GM21825 (cell line): Measurements from ENCODE around the gene MYH9.

Experiments used
- ATAC-seq: cut with Tn5 transposase; IDR thresholded peaks from one replicate; pipeline ENCODE4 v1.9.1; 2021; ENCODE audit warnings: mild to moderate bottlenecking, moderate library complexity; ENCODE audit not compliant: unreplicated experiment

Gene MYH9

DNA sequence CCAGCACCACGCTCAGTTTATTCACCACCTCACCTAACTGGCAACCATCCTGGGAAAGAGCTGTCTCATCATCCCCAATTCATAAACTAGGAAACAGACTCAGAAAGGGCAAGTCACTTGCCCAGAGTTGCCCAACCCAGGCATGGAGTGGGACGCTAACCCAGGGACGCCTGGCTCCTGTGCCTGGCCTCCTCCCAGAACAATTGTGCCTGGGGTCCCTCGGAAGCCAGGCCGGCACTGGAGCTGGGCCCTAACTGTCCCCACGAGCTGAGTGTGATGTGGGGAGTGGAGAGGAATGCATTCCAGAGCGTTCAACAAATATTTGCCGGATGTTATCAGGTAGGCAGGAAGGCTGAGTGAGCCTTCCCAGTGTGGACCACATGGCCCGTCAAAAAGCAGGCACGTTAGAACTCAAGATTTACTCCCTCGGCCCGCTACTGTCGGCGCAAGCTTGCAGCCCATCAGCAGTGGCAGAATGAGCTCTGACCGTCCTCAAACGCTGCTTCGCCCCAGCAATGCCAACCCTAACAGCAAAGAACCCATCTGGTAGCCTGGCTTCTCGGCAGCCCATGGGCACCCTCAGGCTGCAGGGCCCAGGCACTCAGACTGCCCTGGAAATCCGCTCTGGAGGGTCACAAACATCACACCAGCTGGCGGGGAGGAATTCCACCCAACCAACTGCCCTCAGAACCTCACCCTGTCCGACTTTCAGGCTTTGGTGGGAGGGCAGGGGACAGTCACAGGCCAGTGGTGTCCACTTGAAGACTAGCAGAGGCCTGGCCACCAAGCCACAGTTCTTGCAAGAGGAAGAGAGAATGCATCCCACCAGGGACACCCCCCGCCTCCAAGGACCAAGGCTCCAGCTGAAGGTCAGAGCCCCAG lies 35.6 kb downstream of the MYH9 start:
- no peak for ATAC-seq

DNA sequence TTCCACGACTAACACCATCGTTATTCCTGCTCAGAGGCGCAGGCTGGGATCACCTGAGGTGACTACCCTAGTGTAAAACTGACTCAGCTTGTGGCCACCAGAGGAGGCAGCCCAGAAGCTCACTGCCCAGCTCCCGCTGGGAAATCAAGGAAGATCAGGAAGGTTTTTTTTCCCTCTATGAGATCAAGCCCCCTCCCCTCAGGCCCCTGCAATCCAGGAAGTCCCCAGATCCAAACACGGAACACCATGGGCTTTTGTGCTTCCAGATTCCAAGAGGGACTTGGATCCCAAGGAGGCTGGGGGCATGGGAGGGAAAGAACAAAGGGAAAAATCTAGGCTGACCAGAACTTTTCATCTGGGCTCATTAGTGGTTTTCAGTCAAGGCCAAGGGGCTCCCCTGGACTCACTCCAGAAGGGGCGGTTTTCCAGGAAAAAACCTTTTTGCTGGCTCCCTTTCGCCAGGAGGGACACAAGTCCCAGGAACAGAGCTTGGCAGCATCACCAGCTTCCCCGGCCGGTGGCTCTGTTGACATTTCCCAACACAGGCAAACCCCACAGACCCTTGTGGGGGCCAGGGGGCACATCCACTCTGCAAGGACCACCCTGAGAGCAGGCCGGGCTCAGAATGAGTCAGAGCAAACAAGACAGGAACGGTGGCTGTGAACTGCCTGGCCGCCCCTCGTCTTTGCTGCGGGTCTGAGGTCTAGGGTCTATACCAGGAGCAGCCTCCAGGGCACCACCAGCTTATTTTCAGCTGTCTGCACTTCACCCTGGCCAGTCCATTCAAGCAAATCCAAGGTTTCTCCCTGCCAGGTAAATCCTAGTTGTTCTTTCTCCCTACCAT lies 36.8 kb downstream of the MYH9 start:
- ATAC-seq = no peak

DNA sequence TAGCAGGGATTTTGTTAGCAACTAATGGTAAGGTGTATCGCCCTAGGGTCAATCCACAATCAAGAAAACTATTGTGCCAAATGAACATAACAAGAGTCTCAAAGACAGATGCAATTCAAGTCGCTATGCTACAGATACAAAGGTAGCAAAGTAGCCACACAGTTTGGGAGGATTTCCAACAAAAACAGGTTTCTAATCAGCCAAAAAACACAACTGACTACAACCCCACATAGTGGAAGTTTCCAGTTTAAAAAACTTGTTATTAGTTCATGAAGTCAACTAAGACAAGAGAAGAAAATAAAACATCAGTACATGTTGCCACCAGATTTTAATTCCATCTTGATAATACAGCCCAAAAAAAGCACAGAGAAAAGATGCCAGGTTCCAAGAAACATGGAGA lies 38.0 kb downstream of the MYH9 start:
- no peak for ATAC-seq

DNA sequence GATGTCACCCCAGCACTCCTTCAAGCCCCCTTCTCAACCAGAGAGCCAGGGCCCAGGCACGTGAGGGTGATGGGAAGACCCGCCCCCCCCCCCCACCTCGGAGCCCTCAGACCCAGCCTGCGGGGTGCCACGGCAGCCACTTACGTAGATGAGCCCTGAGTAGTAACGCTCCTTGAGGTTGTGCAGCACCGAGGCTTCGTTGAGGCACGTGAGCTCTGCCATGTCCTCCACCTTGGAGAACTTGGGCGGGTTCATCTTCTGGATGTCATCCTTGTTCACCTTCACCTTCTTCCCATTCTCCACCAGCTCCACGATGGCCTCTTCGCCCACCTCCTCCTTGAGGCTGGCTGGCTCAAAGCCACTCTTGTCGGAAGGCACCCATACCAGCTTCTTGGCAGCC lies 39.0 kb downstream of the MYH9 start:
- ATAC-seq = no peak

DNA sequence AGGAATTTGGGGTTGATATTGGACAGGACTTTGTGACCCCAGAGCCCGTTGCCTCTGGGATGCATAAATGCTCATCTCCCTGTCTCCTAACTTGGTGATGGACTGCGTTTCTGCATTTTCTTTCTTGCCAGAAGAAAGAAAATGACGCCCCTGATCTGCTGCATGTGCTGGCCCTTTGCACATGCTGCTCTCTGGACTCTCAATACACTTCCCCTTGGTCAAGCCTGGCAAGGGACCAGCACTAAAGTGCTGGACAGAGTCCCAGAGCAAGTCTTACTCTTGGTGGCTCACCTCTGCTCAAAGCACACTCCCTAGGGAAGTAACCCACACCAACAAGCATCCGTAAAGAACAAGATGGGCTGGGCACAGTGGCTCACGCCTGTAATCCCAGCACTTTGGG lies 40.7 kb downstream of the MYH9 start:
- no peak for ATAC-seq

DNA sequence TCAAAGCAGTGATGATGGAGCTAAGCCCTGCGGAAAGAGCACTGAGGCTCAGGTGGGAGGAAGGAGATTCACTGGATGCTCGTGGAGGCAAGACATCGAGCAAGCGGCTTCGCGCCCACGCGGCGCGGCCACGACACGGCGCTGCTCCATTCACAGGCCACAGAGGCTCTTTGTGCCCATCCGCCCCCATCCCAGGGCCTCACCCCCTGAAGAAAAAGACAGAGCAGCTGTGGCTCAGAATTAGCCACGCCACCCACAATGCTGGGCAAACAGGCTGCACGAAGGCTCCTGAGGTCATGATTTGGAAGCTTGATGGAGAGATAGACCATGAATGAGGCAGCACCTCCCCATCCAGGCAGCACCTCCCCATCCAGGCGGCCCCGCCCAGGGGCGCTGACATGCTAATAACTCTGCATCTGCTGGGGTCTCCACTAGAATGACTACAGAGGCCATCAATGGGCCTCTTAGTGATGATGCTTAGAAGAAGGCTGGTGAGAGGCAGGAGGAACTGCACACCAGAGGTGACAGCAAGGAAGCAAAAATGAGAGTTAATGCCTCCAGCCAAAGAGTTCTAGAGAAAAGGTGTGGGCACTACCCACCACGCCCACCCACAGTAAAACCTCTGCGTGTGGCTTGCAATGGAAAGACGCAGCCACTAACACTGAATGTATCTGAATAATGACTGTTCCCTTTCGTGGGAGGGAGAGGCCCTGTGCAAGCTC lies 43.5 kb downstream of the MYH9 start:
- no peak for ATAC-seq

DNA sequence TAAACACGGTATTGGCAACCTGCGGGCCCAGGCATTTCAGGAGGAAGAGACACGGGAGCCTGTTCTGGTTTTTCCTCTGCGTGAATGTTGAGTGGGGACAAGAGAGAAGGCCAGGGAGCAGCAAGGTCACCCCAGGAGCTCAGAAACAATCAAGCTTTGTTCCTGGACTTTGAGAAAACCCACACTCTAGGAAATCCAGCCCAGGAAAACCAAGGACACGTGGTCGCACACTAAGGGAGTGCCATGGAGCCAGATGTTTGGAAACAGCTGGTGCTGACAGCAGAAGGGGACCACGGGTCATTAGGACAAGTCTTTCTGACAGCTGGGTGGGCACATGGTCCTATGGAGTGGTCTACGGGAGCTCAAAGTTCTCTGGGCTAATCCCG lies 44.1 kb downstream of the MYH9 start:
- ATAC-seq = no peak

DNA sequence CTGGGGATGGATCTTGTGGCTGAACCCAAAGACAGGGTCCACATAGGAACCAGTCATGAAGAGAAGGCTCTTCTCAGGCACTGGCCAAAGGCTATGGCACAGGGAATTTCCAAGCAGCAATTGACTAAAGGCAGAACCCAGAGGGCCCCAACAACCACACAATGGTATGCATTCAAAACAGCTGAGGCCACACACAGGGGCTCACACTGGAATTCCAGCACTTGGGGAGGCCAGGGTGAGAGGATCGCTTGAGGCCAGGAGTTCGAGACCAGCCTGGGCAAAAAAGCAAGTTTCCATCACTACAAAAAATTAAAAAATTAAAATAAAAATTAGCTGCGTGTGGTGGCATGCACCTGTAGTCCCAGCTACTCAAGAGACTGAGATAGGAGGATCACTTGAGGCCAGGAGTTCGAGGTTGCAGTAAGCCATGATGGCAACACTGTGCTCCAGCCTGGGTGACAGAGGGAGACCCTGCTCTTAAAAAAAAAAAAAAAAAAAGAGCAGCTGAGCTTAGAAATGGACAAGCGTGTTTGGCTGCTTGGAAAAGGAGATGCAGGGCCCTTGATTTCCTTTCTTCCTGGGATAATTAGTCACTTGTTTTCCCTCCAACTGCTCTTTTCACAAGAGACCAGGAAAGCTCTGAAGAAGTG lies 44.6 kb downstream of the MYH9 start:
- ATAC-seq = no peak

DNA sequence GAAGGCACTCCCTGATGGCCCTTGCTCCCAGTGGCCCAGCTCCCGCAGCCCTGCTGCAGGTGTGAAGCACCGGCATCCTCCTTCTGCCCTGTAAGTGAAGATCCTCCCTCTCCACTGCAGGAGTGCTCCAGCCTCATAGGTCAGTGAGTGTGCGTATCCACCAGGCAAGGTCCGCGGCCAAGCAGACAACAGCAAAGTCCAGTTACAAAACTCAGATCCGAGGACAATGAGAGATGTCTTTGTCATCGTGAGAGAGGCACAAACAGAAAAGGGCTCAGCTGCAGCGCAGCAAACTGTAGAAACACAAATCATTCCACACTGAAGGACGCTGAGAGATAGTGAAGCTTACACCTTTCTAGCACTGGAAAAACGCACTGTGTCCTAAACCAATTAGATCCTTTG lies 46.1 kb downstream of the MYH9 start:
- no peak for ATAC-seq

DNA sequence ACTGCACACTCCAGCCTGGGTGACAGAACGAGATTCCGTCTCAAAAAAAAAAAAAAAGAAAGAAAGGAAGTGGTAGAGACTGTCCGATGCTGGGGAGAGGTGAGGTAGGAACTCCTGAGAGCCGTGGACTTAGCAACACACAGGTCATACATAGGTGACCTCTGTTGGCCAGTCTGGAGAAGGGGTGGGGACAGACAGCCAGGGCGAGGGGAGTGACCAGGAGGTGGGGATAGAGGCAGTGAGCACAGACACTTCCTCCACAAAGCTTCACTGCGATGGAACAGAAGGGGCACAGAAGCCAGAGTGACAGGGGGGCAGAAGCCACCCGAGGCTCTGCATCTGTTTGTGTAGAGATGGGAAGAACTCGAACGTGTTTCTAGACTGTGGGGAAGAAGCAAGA lies 47.1 kb downstream of the MYH9 start:
- no peak for ATAC-seq

DNA sequence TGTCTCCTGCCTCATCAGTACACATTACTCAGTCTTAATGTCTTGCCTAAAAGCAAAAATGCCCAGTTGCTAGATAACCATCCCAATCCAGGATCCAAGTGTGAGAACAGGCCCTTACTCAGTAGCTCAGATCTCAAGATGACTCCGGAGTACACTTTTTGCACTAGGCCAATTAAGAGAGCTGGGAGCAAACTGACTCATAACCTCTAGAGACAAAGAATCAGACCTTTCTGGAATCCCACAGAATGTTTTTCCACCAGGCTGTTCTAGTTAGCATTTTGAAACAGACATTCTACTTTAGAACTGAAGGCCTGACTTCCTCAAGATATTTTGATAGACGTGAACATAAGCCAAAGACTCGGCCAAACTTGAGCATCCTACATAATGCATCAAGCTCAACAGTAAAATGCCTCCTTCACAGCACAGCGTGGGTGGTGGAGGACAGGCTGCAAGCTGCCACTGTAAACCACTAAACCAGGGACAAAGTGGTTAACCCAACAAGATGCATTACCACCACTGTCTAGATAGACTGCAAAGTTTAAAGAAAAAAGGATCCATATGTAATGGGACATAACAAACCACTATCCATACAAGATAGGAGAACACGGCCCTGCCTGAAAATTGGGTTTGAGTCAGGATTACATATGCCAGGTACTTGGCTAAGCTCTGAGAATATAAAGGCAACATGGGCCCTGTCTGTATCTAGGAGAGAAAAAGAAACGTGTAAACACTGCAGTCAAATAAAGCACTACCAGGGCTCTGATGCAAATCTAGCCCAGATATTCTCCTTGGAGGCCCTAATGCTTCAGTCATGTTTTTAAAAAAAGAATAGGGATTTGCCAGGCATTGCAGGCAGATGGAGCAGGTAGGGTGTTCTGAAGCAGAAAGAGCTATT lies 48.3 kb downstream of the MYH9 start:
- no peak for ATAC-seq

DNA sequence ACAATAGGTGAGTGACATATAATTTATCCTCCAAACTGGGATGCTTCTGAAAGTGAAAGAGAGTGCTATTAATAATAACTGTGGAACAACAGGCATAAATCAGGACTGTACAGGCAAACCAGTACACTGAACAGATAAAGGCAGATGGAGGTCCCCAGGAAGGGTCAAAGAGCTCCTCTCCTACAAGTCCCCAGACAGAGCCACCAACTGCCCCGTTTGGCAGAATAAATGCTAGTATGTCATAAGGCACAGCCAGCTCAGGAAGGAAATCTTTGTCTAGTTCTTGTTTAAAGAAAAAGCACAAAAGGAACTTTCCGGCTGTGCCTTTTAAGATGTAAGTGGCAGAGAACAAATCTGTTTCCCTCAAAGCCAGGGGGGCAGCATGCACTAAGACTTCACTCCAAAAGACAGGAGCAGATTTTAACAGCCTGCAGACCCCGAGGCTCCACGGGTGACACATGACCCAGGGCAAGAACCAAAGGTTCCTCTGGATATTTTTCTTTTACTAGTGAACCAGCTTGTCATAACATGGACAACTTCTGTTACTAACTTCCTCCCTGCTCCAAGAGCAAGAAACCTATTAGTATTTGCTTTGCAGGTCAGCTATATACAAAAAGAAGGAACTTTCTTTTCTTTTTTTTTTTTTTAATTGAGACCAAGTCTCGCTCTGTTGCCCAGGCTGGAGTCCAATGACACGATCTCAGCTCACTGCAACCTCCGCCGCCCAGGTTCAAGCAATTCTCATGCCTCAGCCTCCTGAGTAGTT lies 50.2 kb downstream of the MYH9 start:
- ATAC-seq = no peak

DNA sequence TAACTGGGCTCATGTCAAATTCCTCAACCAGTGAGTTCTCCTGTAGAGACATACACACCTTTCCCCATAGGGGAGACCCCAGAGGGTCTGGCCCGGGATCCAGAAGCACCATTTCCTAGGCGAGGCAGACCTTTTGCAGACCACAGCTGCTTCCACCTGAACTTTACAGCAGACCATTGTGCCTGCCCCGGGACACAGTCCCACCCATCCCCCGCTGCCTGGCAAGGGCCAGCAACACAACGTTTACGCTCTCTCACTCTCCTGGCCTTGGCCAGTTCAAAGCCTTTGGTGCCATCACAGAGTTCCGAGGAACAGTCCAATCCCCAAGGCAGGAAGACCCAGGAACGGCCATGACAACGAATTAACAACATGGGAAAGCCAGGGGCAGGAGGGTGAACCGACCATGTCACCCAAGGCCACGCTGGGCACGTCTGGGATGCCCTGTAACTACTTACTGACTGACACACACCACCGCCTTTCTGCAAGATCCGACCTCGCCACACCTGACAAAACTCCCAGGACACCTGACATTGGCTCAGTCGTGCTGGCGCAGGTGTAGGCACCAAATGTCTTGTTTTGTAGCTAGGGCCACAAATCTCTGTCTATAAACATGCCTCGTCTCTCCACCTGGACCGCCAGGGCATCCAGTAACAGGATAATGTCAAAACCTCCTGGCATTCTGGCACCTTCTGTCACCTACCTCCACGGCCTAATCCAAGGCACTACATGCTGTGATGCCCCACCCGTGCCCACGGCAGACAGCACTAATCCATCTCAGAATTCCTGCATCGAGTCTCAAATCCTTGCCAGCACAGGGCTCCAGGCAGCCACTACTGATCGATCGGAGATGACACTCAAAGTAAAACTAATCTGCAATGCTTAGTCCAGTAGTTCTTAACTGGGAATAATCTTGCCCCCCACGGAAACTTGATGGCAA lies 51.3 kb downstream of the MYH9 start:
- ATAC-seq = no peak

DNA sequence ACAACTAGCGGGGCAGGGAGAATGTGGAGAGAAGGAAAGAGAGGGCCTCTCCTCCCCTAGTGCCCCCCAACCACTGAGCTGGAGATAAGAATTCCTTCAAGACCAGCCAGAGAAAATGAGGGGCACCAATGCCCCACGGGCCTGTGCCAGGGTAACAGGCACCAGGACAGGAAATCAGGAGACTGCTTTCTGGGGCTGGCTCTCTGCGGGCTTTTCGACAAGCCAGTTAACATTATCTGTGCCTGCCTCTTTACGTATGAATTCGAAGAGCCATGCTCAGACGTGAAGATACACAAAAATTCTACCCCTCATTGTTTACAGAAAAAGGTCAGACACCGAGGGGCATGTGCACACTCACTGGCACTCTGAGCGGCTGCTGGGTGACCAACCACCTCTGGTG lies 52.1 kb downstream of the MYH9 start:
- no peak for ATAC-seq

DNA sequence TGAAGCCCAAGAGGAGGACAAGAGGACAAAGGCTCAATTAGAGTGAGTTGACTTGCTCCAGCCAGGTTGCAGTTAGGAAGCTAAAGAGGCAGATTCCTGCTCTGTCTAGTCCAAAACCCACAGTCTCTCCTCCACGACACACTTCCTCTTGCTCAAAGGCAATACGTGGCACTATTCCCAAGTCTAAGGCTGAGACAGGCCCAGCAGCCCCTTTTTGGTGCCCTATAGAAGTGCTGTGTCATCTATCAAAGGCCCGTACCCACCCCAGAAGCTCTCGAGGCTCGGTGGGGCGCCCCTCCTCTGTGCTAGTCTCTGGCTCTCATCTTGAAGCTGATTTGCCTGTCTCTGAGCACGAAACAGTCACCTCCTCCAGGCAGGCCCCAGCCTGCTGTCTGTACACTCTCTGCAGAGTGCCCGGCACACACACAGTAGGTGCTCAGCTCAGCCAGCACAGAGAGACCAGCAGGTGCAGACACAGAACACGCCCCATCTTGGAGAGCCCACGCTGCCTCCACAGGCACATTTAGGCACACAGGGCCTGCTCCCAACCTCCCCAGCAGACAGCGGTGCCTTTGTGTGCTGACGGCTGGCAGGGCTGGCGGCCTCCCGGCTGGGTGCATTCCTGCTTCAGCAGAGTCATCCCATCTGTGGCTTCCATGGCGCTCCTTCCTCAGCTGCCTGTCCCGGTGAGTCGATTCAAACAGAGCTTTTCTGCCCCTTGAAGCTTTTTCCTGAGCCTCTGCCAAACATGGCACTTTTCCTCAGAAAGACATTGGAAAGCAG lies 52.8 kb downstream of the MYH9 start:
- ATAC-seq = no peak

DNA sequence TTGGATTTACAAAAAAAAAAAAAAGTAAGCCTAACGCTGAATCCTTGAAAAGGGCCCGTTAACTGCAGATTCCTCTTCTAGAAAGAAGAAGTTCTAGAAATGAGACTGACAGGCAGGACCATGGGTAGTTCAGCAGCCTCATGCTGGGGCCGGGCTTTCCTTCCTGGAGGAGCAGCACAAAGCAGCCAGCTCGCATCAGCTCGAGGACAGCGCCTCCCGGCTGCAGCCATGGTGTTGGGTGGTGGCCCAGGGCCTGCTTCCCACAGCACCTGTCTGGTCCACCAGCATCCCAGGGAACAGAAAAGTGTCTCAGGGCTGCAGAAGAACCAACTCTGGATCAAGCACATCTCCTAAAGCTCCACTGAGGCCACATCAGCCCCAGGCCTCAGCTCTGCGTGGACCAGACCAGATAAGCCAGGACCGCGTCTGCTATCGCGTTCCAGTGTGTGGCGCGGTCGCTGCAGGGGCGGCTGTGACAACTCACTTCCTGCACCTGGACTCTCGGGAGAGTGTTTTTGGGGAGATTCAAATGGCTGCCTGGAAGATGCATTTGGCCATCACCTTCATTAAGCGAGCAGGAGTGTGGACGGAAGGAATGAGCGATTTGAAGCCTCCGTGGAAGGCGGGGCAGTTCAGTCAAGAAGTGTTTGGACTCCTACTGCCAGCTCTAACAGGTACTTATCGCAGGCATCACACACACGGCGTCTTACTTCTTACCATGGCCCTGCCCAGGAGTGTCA lies 53.5 kb downstream of the MYH9 start:
- no peak for ATAC-seq

DNA sequence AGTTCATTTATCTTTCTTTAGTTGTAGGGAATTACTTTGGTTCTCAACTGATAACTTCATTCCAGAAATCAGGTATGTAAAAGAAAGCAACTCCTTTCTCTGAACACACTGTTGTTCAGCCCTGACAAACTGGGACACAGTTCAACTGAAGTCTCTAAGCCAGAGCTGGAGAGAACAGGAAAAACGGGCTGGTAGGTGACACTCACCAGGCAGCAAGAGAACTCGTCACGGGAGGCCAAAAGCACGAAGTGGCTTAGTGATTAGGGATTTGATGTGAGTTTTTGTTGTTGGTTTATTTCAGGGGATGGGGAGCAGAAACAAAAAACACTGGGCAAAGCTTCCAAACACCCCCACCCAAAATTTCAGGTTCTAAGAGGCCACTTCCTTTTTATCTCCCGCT lies 54.1 kb downstream of the MYH9 start:
- no peak for ATAC-seq
